ENCODE data around the gene MORC2.
A peak's percentile ranks its signal among the peaks of the same experiment; 100 is the strongest.

MORC2 gene

DNA sequence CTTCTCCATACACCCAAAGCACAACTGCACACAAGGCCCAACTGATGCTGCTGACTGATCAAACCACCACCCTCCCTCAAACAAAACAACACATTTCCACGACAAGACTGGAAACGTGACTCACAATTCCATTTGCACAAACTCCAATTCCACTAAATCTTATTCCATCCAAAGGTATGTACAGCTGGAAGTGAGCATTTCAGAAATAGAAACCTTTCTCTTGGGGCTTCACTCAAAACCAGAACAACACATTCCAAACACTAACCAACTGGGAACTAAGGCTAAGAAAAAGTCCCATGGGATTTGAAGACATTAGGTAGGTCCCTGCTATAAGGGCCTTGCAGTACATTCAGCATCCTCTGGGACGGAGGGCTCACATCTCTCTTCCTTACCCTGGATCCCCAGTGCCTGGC is 19.6 kb downstream of the MORC2 start:
- Histone ChIP-seq H3K36me3 (ENCODE audit: control insufficient read depth in 1 of 2, insufficient read depth in 2 of 2, low read length in 2 of 2) (peaks cover 47 to 55% of the 10 kb centered on the region in 2 donors), H3K9me3 (ENCODE audit: control insufficient read depth in 1 of 2, low read length in 2 of 2) (no peaks in the 10 kb centered on the region), H3K27me3 (ENCODE audit: low read depth, low read length) (no peaks in the 10 kb centered on the region), H3K27ac (ENCODE audit: low read length) (no peak overlapping the region), H3K4me3 (ENCODE audit: low read depth in 1 of 2, low read length in 2 of 2) (no peak overlapping the region), H3K4me1 (ENCODE audit: control insufficient read depth in 1 of 2, insufficient read depth in 2 of 2, low read length in 2 of 2) (peaks cover 9 to 23% of the 10 kb centered on the region in 2 donors)

DNA sequence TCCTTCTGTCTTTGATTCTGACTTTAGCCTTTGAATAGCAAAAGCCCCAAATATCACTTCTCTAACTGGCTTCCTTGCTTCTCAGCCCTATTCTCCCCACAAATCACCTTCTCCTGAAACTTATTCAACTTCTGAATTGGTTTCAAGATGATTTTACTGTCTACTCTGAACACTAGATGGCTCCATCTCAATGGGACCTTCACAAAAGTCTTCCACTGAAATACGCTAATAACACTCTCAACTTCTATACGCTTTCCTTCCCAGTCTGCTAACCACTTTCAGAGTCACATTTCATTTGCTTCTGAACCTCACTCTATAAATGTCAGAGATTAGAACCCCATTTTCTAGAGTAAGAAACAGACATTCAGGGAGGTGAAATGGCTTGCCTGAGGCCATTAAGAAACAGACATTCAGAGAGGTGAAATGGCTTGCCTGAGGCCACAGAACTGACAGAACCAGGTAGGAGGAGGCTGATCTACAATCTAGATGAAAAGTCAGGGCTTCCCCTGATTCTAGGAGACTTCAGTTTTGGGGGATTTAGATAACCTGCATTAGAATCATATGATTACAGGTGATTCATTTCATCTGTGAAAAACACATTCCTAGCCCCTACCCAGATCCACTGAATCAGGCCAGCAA is 20.6 kb downstream of the MORC2 start:
- Histone ChIP-seq H3K4me3 (ENCODE audit: low read depth in 1 of 2, low read length in 2 of 2) (no peak overlapping the region), H3K9me3 (ENCODE audit: control insufficient read depth in 1 of 2, low read length in 2 of 2) (no peaks in the 10 kb centered on the region), H3K4me1 (ENCODE audit: control insufficient read depth in 1 of 2, insufficient read depth in 2 of 2, low read length in 2 of 2) (peaks cover 9 to 23% of the 10 kb centered on the region in 2 donors), H3K27ac (ENCODE audit: low read length) (peak overlapping the region; percentile 2), H3K36me3 (ENCODE audit: control insufficient read depth in 1 of 2, insufficient read depth in 2 of 2, low read length in 2 of 2) (peaks cover 50 to 57% of the 10 kb centered on the region in 2 donors), H3K27me3 (ENCODE audit: low read depth, low read length) (no peaks in the 10 kb centered on the region)

DNA sequence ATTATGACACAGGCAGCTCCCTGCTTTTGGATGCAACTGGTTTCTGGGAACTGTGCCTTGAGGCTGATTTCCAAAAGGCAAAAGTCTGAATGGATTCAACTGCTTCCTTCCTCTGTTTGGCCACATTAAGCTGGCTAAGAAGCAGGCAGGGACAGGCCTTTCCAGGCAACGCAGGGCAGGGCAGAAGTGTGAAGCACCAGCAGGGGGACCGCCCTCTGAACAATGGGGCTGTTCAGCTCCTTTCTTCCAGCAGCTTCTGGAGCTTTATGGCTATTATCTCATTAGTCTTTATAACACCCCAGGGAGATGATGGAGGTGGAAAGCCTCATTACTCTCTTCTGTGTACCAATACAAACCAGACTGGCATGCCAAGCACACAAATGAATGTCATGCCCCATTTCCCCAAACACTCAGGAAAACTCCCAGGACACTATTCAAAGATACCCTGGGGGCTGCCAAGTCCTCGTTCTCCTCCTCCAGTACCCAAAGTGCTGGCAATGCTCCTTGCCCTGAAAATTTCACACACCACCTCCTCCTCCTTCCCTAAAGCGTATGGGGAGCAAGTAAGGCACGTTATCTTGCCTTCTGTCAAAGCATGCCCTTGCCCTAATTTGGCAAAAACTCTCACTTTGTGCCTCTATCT is 21.3 kb downstream of the MORC2 start:
- peaks cover 48 to 56% of the 10 kb centered on the region in 2 donors for H3K36me3 ChIP-seq (ENCODE audit: control insufficient read depth in 1 of 2, insufficient read depth in 2 of 2, low read length in 2 of 2)
- H3K27ac ChIP-seq (ENCODE audit: low read length) = peak overlapping the region; percentile 43
- H3K27me3 ChIP-seq (ENCODE audit: low read depth, low read length) = no peaks in the 10 kb centered on the region
- H3K9me3 ChIP-seq (ENCODE audit: control insufficient read depth in 1 of 2, low read length in 2 of 2) = no peaks in the 10 kb centered on the region
- H3K4me1 ChIP-seq (ENCODE audit: control insufficient read depth in 1 of 2, insufficient read depth in 2 of 2, low read length in 2 of 2) = peaks cover 9 to 23% of the 10 kb centered on the region in 2 donors
- no peak overlapping the region for H3K4me3 ChIP-seq (ENCODE audit: low read depth in 1 of 2, low read length in 2 of 2)

DNA sequence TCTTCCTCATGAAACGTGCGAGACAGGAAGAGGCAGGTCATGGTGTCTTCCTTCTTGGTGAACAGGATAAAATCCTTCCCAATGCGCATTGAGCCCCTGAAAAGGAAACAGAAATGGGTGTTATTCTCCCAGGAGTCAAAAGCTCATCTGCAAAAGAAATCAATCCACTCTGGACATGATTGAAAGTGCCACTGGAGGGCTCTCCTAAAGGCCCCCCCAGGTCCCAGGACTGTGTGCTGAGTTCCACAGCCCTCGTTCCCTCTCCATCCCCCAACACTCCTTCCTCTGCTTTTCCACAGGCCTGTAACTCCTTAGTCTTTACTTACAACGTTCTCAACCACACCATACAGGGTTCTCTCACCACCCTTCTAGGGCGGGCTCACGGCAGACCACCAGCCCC is 22.2 kb downstream of the MORC2 start:
- peak overlapping the region; percentile 43 for H3K27ac ChIP-seq (ENCODE audit: low read length)
- H3K4me1 ChIP-seq (ENCODE audit: control insufficient read depth in 1 of 2, insufficient read depth in 2 of 2, low read length in 2 of 2) = peaks cover 9 to 23% of the 10 kb centered on the region in 2 donors
- H3K36me3 ChIP-seq (ENCODE audit: control insufficient read depth in 1 of 2, insufficient read depth in 2 of 2, low read length in 2 of 2) = peaks cover 57 to 61% of the 10 kb centered on the region in 2 donors

DNA sequence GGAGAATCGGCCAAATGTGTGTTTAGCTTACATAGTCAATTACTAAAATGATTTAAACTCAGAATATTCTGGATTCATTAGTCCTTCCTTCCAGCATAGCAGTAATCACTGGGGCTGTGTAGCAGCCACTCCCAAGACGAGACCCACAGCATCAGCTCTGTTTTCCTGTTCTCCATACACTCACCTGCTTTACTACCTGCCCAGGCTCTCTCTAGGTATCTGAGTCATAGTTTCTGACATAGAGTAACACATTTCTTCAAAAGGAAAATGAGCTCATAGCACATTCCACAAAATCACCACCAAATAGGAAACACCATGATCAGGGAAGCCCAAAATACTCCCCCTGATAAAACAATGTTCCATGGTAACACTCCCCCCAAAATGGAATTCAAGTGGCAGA is 22.9 kb downstream of the MORC2 start:
- Histone ChIP-seq H3K36me3 (ENCODE audit: control insufficient read depth in 1 of 2, insufficient read depth in 2 of 2, low read length in 2 of 2) (peaks cover 64 to 68% of the 10 kb centered on the region in 2 donors), H3K27ac (ENCODE audit: low read length) (no peak overlapping the region), H3K9me3 (ENCODE audit: control insufficient read depth in 1 of 2, low read length in 2 of 2) (no peaks in the 10 kb centered on the region), H3K4me3 (ENCODE audit: low read depth in 1 of 2, low read length in 2 of 2) (no peak overlapping the region), H3K4me1 (ENCODE audit: control insufficient read depth in 1 of 2, insufficient read depth in 2 of 2, low read length in 2 of 2) (peaks cover 9 to 23% of the 10 kb centered on the region in 2 donors), H3K27me3 (ENCODE audit: low read depth, low read length) (no peaks in the 10 kb centered on the region)

More for the DNA sequence above, 22.2 kb downstream of the MORC2 start:
- Histone ChIP-seq H3K9me3 (ENCODE audit: control insufficient read depth in 1 of 2, low read length in 2 of 2) (no peaks in the 10 kb centered on the region), H3K27me3 (ENCODE audit: low read depth, low read length) (no peaks in the 10 kb centered on the region), H3K4me3 (ENCODE audit: low read depth in 1 of 2, low read length in 2 of 2) (no peak overlapping the region)

DNA sequence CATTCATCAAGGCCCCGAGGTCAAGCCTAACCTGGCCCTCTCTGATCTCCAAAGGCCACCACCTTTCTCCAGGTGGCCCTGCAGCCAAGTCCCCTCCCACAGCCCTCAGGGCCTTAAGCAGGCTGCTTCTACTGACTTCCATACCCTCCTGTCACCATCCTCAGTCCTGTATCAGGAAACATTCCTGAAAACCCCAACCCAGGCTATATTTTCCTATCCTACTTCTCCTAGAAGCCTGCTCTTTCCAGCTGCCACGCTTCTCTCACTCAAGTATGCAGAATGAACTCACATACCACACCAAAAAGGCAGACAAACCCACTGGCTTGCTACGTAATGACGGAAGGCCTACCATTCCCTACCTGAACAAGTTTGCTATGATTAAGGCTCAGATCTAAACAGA is 23.6 kb downstream of the MORC2 start:
- no peaks in the 10 kb centered on the region for H3K27me3 ChIP-seq (ENCODE audit: low read depth, low read length)
- H3K27ac ChIP-seq (ENCODE audit: low read length) = no peak overlapping the region
- H3K36me3 ChIP-seq (ENCODE audit: control insufficient read depth in 1 of 2, insufficient read depth in 2 of 2, low read length in 2 of 2) = peaks cover 70 to 72% of the 10 kb centered on the region in 2 donors
- no peaks in the 10 kb centered on the region for H3K9me3 ChIP-seq (ENCODE audit: control insufficient read depth in 1 of 2, low read length in 2 of 2)
- no peak overlapping the region for H3K4me3 ChIP-seq (ENCODE audit: low read depth in 1 of 2, low read length in 2 of 2)
- H3K4me1 ChIP-seq (ENCODE audit: control insufficient read depth in 1 of 2, insufficient read depth in 2 of 2, low read length in 2 of 2) = peaks cover 9 to 23% of the 10 kb centered on the region in 2 donors

DNA sequence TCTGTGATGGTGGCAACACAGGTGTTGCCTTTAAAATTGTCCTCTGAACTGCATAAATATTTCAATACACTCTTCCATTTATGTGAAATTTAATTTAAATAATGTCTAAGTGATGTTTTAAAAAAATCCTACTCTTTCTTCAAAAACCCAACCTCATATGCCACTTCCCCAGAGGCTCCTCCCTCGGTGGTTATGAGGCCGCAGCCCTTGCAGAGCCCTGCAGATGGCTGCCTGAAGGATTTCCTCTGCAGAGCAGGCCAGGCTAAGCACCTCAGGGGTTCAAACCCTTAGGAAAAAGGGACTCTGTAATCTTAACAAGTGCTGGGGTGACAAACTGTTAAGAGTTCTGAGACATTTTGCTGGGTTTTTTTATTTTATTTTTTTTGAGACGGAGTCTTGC is 25.2 kb downstream of the MORC2 start:
- Histone ChIP-seq H3K9me3 (ENCODE audit: control insufficient read depth in 1 of 2, low read length in 2 of 2) (no peaks in the 10 kb centered on the region), H3K36me3 (ENCODE audit: control insufficient read depth in 1 of 2, insufficient read depth in 2 of 2, low read length in 2 of 2) (peaks cover 65 to 74% of the 10 kb centered on the region in 2 donors), H3K27me3 (ENCODE audit: low read depth, low read length) (no peaks in the 10 kb centered on the region), H3K27ac (ENCODE audit: low read length) (no peak overlapping the region), H3K4me1 (ENCODE audit: control insufficient read depth in 1 of 2, insufficient read depth in 2 of 2, low read length in 2 of 2) (peaks cover 9 to 20% of the 10 kb centered on the region in 2 donors), H3K4me3 (ENCODE audit: low read depth in 1 of 2, low read length in 2 of 2) (no peak overlapping the region)

DNA sequence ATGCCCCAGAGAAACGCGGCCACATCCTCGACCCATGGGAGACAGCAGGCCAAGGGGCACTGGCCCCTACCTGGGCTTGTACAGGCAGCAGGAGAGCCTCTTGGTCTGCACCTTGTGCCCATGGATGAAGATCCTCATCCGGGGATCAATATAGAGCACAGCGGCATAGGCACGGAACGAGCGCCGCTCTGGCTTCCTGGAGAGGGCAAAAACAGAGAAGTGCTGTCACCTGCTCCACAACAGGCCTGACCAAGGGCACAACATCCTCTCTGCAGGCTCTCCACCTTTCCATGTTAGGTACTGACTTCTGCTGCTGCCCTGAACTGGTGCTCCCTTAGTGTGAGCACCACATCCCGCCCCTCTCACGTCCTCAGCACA is 27.2 kb downstream of the MORC2 start:
- Histone ChIP-seq H3K27me3 (ENCODE audit: low read depth, low read length) (no peaks in the 10 kb centered on the region), H3K27ac (ENCODE audit: low read length) (no peak overlapping the region), H3K4me1 (ENCODE audit: control insufficient read depth in 1 of 2, insufficient read depth in 2 of 2, low read length in 2 of 2) (no peaks in the 10 kb centered on the region), H3K9me3 (ENCODE audit: control insufficient read depth in 1 of 2, low read length in 2 of 2) (no peaks in the 10 kb centered on the region), H3K36me3 (ENCODE audit: control insufficient read depth in 1 of 2, insufficient read depth in 2 of 2, low read length in 2 of 2) (peaks cover 81 to 93% of the 10 kb centered on the region in 2 donors), H3K4me3 (ENCODE audit: low read depth in 1 of 2, low read length in 2 of 2) (no peak overlapping the region)

DNA sequence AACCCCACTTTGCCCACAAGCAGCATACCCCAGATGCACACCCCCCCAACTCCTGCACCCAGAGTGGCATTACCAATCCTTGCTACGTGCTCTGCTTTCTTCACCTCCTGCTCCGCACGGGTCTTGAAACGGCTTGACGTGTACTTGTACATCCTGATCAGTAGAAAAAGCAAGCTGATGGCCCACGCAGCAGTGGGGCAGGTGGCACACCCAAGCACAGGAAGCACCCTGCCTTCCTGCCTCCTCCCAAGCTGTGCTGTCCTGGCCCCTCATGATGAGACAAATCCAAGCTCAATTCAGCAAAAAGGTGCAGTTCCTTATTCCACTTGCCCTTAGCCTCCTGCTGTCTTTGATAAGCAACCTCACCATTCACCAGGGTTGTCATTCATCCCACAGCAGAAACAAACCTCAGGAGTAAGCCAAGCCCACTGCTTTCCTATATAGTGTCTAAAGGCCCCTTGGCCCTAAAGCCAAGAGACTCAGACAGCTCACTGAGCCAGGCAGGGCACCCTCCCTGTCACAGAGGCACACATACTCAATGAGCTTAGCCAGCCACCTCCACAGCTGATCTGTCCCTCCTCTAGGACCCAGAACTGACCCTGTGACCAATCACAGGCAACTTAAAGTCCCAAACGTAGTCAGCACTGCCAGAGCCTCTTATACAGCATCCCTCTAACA is 27.8 kb downstream of the MORC2 start:
- no peaks in the 10 kb centered on the region for H3K9me3 ChIP-seq (ENCODE audit: control insufficient read depth in 1 of 2, low read length in 2 of 2)
- peaks cover 79 to 93% of the 10 kb centered on the region in 2 donors for H3K36me3 ChIP-seq (ENCODE audit: control insufficient read depth in 1 of 2, insufficient read depth in 2 of 2, low read length in 2 of 2)
- no peaks in the 10 kb centered on the region for H3K4me1 ChIP-seq (ENCODE audit: control insufficient read depth in 1 of 2, insufficient read depth in 2 of 2, low read length in 2 of 2)
- H3K27me3 ChIP-seq (ENCODE audit: low read depth, low read length) = no peaks in the 10 kb centered on the region
- H3K27ac ChIP-seq (ENCODE audit: low read length) = no peak overlapping the region
- no peak overlapping the region for H3K4me3 ChIP-seq (ENCODE audit: low read depth in 1 of 2, low read length in 2 of 2)

DNA sequence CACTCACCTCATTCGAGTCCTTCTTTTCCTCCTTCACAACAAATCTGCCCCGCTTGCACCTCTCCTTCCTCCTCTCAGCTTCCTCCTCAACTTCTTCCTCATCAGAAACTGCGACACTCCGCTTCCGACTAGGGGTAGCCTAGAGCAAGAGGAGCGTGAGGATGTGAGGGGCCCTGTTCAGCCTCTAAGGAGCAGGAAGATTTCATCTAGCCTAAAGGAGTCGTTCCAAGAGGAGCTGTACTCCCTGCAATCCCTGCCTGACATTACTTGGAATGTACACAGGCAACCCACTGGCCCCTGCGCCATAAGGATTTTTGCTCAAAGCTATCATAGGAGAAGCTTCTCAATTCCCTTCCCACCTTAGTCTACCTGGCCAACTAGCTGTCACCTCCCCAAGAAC is 34.5 kb downstream of the MORC2 start:
- H3K36me3 ChIP-seq (ENCODE audit: control insufficient read depth in 1 of 2, insufficient read depth in 2 of 2, low read length in 2 of 2) = peaks cover 68 to 88% of the 10 kb centered on the region in 2 donors

DNA sequence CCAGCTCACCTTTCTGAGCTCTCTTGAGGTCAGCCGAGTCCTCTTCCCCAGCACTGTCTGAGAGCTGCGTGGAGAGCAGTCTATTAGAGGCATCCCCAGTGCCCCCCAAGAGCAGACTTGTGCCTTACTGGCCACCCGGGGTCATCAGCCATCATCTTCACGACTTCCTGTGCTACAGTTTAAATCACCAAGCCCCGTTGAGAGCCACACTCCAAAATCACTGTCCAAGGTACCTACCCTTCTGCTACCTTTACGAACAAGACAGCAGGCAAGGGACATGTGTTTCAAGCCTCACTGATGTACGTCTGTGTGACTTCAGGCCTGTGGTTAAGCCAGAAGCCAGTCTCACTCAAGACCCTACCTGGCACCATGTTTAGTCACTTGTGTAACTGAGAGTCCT is 35.1 kb downstream of the MORC2 start:
- Histone ChIP-seq H3K9me3 (ENCODE audit: control insufficient read depth in 1 of 2, low read length in 2 of 2) (no peaks in the 10 kb centered on the region), H3K27ac (ENCODE audit: low read length) (no peak overlapping the region), H3K27me3 (ENCODE audit: low read depth, low read length) (no peaks in the 10 kb centered on the region), H3K4me3 (ENCODE audit: low read depth in 1 of 2, low read length in 2 of 2) (no peak overlapping the region), H3K36me3 (ENCODE audit: control insufficient read depth in 1 of 2, insufficient read depth in 2 of 2, low read length in 2 of 2) (peaks cover 74 to 89% of the 10 kb centered on the region in 2 donors), H3K4me1 (ENCODE audit: control insufficient read depth in 1 of 2, insufficient read depth in 2 of 2, low read length in 2 of 2) (no peaks in the 10 kb centered on the region)

More for the DNA sequence above, 34.5 kb downstream of the MORC2 start:
- Histone ChIP-seq H3K4me1 (ENCODE audit: control insufficient read depth in 1 of 2, insufficient read depth in 2 of 2, low read length in 2 of 2) (no peaks in the 10 kb centered on the region), H3K27ac (ENCODE audit: low read length) (no peak overlapping the region), H3K27me3 (ENCODE audit: low read depth, low read length) (no peaks in the 10 kb centered on the region), H3K9me3 (ENCODE audit: control insufficient read depth in 1 of 2, low read length in 2 of 2) (no peaks in the 10 kb centered on the region), H3K4me3 (ENCODE audit: low read depth in 1 of 2, low read length in 2 of 2) (no peak overlapping the region)

Measured in muscle layer of duodenum (tissue), 2 donors.